Hypothalamus (tissue), 51 donors: ENCODE measurements around the gene ASPDH.

Experiments used
- DNase-seq, 51 donors: peaks; one replicate each; lab custom pipeline; 2025; lab: John Stamatoyannopoulos, UW

Gene ASPDH

GRCh38 chr19:50500060-50500752 lies 13.5 kb downstream of the ASPDH start:
- peak in 24 of 51 donors; percentile 8 to 72 (median 38) for DNase-seq

- DNase-seq: no peak
These were observed 15.3 kb downstream of the ASPDH start for GRCh38 chr19:50498219-50499056.

DNA sequence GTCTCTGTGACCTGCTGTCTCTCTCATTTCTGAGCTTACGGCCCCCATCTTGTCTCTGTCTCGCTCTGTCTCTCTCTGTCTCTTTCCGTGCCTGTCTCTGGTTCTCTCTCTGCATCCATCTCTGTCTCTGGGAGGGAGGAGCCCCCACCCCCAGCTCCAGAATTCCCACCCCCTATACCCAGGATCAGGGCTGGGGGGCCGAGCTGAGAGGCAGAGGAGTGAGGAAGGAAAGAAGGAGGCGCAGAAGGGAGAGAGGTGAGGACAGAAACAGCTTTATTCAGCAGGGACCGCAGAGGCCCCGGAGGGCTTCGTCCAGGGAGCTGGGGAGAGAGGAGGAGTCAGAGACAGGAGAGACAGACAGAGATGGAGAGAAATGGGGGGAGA lies 16.7 kb downstream of the ASPDH start:
- DNase-seq: no peak

- peak; percentile 29 to 97 (median 87) for DNase-seq
These were observed 17.3 kb downstream of the ASPDH start for GRCh38 chr19:50496189-50497021.

- DNase-seq: no peak
These were observed 18.6 kb downstream of the ASPDH start for GRCh38 chr19:50495020-50495531.

- no peak for DNase-seq
These were observed 19.3 kb downstream of the ASPDH start for GRCh38 chr19:50494186-50495019.

DNA sequence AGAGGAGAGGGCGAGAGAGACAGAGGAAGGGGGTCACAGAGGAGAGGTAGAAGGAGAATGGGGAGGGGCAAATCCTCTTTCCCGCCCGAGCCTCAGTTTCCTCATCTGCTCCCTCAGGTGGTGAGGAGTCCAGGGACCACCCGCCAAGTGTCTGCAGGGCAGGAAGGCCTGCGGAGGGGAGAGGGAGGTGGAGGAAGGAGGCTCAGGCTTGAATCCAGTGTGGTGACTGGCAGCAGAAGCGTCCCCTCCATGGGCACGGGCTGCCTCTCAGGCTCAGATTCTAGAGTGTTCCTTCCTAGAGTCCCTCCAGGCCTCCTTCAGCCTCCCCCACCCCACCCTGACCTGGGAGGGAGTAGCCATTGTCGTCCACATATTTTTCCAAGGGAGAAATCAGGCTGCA lies 20.5 kb downstream of the ASPDH start:
- no peak for DNase-seq

GRCh38 chr19:50492303-50493052 lies 21.2 kb downstream of the ASPDH start:
- peak in 4 of 51 donors; percentile 16 to 50 (median 21) for DNase-seq

- DNase-seq: peak in 7 of 51 donors; percentile 14 to 47 (median 28)
These were observed 22.7 kb downstream of the ASPDH start for GRCh38 chr19:50490991-50491472.

DNA sequence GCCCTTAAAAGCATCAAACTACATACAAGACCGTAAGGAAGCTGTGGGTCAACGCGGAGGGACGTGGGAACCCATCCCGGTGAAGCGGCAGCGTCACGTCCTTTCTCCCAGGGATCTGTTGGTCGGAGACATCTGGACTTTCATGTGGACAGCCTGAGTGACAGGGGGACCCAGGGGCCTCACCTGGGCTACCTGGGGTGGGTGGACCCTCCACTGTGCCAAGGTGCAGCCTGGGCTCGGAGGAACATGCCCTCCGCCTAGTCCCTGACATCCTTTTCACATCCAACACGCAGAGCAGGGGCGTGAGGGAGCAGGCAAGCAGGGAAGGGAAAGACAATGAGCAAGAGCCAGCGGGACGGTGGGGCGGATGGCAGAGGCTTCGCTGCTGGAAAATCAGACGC lies 23.3 kb downstream of the ASPDH start:
- DNase-seq: no peak

GRCh38 chr19:50489461-50490011 lies 24.2 kb downstream of the ASPDH start:
- DNase-seq: peak in 2 of 51 donors; percentile 5 to 29

DNA sequence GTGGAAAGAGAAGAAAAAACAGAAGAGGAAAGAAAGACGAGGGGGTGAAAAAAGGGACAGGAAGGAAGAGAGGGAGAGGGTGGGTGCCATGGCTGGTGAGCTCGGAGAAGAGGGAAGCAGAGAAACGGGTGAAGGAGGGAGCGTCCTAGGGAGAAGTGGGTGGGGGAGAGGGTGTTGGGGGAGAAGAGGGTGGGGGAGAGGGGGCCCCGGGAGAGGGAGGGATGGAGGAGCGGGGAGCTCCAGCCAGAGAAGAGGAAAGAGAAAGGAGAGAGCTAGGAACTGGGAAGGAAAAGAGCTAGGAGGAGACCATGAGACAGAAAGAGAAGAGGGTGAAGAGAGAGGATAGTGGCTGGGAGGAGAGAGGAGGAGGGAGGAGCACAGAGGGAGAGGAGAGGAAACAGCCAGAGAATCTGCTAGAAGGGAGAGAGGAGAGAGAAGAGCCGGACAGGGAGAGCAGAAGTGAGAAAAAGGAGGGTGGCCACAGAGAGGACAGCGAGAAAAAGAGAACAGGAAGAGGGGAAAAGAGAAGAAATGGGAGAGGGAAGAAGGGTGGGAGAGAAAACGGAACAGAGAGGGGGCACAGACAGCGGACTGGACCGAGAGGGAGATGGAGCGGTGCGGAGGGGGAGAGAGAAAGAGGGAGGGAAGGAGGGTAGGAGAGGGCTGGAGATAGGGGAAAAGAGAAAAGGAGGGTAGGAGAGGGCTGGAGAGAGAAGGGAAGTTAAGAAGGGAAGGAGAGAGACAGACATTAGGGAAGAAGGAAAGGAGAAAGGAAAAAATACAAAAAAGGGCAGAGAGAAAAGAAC lies 25.1 kb downstream of the ASPDH start:
- DNase-seq: peak in 1 of 51 donors; percentile 17

DNA sequence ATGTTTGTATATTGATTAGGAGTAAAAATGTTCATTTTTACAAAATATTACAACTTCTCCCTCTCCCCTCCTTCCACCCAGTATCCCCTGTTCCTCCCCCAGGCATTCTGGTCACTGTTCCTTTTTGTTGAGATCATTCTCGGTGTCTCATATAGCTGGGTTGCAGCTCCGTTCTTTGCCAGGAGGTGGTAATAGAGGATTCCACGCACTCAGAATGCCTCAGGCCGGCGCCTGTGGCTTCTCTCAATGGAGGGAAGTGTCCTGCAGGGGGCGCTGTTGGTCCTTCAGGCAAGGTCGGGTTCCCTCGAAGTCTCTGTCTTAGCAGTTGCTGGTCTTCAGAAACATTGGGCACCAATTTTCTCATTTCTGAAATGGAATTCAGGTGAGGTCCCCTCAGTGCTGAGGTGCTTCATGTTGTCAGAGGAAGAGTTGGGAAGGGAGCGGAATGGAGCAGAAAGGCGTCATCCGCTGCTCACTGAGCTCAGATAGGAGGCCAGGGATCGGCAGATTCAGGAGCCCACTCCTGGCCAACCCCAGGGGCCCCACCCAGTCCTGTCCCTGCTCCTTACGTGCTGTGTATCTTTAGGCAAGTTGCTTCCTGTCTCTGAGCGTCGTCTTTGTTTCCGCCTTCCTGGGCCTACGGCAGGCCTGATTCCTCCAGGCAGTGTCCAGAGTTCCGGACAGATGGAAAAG lies 26.7 kb downstream of the ASPDH start:
- peak in 9 of 51 donors; percentile 11 to 54 (median 21) for DNase-seq

DNA sequence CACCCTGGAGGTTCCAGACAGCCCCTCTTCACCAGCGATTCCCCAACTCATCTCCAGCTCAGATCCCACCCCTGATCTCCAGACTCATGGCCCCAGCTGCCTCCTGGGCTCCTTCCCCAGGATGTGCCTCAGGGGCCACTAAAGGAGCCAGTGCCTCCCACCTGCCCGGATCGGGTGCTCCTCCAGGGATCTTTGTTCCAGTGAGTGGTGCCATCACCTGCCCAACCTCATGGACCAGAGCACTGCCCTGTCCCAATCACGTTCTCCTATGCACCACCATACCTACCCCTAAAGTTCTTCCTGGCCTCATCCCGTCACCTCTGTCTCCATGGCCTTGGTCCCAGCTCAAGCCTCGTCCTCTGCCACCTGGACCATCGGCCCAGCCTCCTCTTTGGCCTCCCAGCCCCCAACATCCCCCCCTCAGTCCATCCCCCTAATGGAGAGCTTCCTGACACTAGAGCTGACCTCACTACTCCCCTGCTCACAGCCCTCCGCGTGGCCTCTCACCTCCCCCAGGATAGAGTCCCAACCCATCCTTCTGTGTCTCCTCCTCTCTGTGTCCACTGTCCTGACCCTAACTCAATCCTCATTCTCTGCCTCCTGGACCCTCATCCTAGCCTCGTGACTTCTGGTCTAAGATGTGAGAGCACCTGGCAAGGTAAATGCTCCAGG lies 28.3 kb downstream of the ASPDH start:
- DNase-seq: no peak

- no peak for DNase-seq
These were observed 30.8 kb downstream of the ASPDH start for GRCh38 chr19:50482916-50483315.

GRCh38 chr19:50482271-50482855 lies 31.4 kb downstream of the ASPDH start:
- DNase-seq: no peak
